Stimulated activated CD8-positive, alpha-beta memory T cell treated with anti-CD3 and anti-CD28 coated beads, Interleukin-4, amount 100 ng/mL, for 4 hours (primary cell): ENCODE data around the gene NMS.
"Not testable (repeated sequence)": the region's sequence is repeated elsewhere in the genome, so short reads cannot be mapped to it uniquely, and the experiment has no call there.

ENCODE experiments used
- DNase-seq, 2 donors: peaks; one replicate each; pipeline ENCODE4 v3.0.0-alpha.2; 2020; ENCODE audit warnings: low read depth in 2 of 2, low spot score in 1 of 2

The NMS gene

GRCh38 chr2:100470182-100470581 is at the start of gene NMS:
Gene NMS (plus strand): TSS chr2:100470482. CDS start chr2:100470489, 7 bp downstream.
- no peak for DNase-seq

GRCh38 chr2:100422320-100423055 is 47.8 kb upstream of the NMS start:
- DNase-seq, result no peak

GRCh38 chr2:100423631-100424030 is 46.7 kb upstream of the NMS start:
- DNase-seq, result no peak

GRCh38 chr2:100424277-100424875 is 45.9 kb upstream of the NMS start:
- DNase-seq, result no peak

GRCh38 chr2:100425107-100425506 is 45.2 kb upstream of the NMS start:
- DNase-seq, result no peak

- DNase-seq, result no peak
These were observed 44.5 kb upstream of the NMS start for GRCh38 chr2:100425573-100426383.

- DNase-seq, result no peak
These were observed 43.9 kb upstream of the NMS start for GRCh38 chr2:100426384-100426720.

GRCh38 chr2:100427111-100427510 is 43.2 kb upstream of the NMS start:
- DNase-seq, result no peak

GRCh38 chr2:100427627-100428258 is 42.5 kb upstream of the NMS start:
- peak; percentile 38 to 45 for DNase-seq

- no peak for DNase-seq
These were observed 40.6 kb upstream of the NMS start for GRCh38 chr2:100429726-100430125.

GRCh38 chr2:100437751-100438150 is 32.5 kb upstream of the NMS start:
- DNase-seq, result no peak

- DNase-seq, result no peak
These were observed 23.6 kb upstream of the NMS start for GRCh38 chr2:100446696-100447095.

- no peak for DNase-seq
These were observed 19.2 kb upstream of the NMS start for GRCh38 chr2:100451092-100451491.

GRCh38 chr2:100451734-100452133 is 18.5 kb upstream of the NMS start:
- DNase-seq, result no peak

- no peak for DNase-seq
These were observed 16.4 kb upstream of the NMS start for GRCh38 chr2:100453853-100454252.

GRCh38 chr2:100456357-100456756 is 13.9 kb upstream of the NMS start:
- not testable (repeated sequence) for DNase-seq

GRCh38 chr2:100460904-100461530 is 9.3 kb upstream of the NMS start:
- no peak for DNase-seq

GRCh38 chr2:100470898-100471514 is 724 bp downstream of the NMS start:
- no peak for DNase-seq

- no peak for DNase-seq
These were observed 6.3 kb downstream of the NMS start for GRCh38 chr2:100476606-100477005.

- no peak for DNase-seq
These were observed 12.5 kb downstream of the NMS start for GRCh38 chr2:100482741-100483140.

GRCh38 chr2:100483895-100484294 is 13.6 kb downstream of the NMS start:
- DNase-seq, result no peak
